ENCODE data around the gene CALHM6.

DNA sequence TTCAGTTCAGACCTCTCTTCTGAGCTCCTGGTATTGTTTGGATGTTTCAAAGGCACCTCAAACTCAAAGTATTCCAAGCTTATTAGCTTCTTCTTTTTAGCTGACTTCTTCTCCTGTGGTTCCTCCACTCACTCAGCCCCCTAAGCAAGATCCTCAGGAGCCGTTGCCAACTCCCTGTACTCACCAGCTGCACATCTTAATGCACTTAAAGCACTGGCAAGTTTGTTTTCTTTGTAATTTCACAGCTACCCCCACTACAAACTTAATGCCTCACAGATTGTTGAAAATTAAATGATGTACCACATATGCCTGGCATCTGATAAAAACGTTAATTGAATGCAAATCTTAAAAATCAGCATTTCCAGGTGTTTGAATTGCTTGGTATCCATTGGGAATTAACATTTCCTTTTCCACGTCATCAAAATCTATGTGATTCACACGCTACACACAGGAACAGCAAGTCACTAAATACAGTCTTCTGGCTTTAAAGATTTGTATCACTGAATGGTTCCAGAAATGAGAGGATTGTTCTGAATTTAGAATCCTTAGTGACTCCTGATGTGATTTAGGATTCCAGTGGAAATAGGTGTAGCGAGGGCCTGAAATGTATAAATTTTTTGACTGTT, 24.5 kb downstream of the CALHM6 start:
- TF ChIP-seq POLR2A (IDR thresholded peaks at IDR 0.05) (no peak), CTCF (IDR thresholded peaks at IDR 0.05) (no peak), EP300 (IDR thresholded peaks at IDR 0.05) (no peak), POLR2AphosphoS5 (IDR thresholded peaks at IDR 0.05) (no peak)
